GM12878 (cell line): ENCODE measurements around the gene PDCD7. TPM values are rescaled to one million over a fixed set of nuclear protein-coding genes. Genes with fewer than 3 reads are reported as not detected.

ENCODE experiments used
- ATAC-seq: fragments of 200-7000 bp; cut with Tn5 transposase; 3 replicates; pipeline ENCODE4 v1.9.1; 2020; ENCODE audit warnings: mild to moderate bottlenecking, moderate library complexity
- BruUV-seq: library from RNA; stranded (reverse); fragments of 400-500 nt; replicated peaks from 2 replicates; lab custom pipeline; 2021; lab: Mats Ljungman, UMichigan
- CTCF ChIA-PET: fragments of 300-600 bp; sonication (Branson Sonifier 250); formaldehyde crosslinking; extraction: SDS; loops from one replicate; lab custom pipeline; 2021; ENCODE audit warnings: inconsistent platforms; lab: Yijun Ruan, JAX
- POLR2A ChIA-PET: fragments of 350-600 bp; formaldehyde crosslinking; extraction: SDS; loops from one replicate; lab custom pipeline; 2021; ENCODE audit warnings: inconsistent platforms; lab: Charles Lee
- RAD21 ChIA-PET: fragments of 300-600 bp; sonication (Branson Sonifier 250); formaldehyde crosslinking; loops from one replicate; lab custom pipeline; 2023; ENCODE audit warnings: antibody characterized with exemption; ENCODE audit not compliant: unreplicated experiment; lab: Charles Lee
- SMC1A ChIA-PET: fragments of 300-600 bp; sonication (Branson Sonifier 250); formaldehyde crosslinking; loops from one replicate; lab custom pipeline; 2023; ENCODE audit not compliant: unreplicated experiment, uncharacterized antibody; lab: Charles Lee
- DNase-seq: peaks from one replicate; pipeline ENCODE4 v3.0.0-alpha.2; 2011; ENCODE audit warnings: low read depth, low spot score
- FAIRE-seq: peaks from 3 replicates; lab custom pipeline; 2011; peaks lifted over from hg19 to GRCh38; lab: Jason Lieb, UNC
- H2AFZ ChIP-seq: 2 replicates; pipeline ENCODE4 v1.6.0; 2011; ENCODE audit warnings: low read depth, low read length, control low read depth; ENCODE audit not compliant: control insufficient read depth
- H3K27ac ChIP-seq: 2 replicates; pipeline ENCODE4 v1.5.1; 2011; ENCODE audit warnings: control low read depth; ENCODE audit not compliant: control insufficient read depth, insufficient read depth
- H3K27me3 ChIP-seq, 2 experiments: replicated peaks in 1 of 2; 2 replicates each; pipeline versions ENCODE4 v1.6.0 to v1.6.1; 2011; ENCODE audit warnings: low read length in 1 of 2; ENCODE audit not compliant: control insufficient read depth in 2 of 2, insufficient read depth in 2 of 2
- H3K36me3 ChIP-seq, 2 experiments: 2 replicates each; pipeline ENCODE4 v1.5.1; 2011; ENCODE audit warnings: low read length in 1 of 2; ENCODE audit not compliant: control insufficient read depth in 2 of 2, insufficient read depth in 2 of 2
- H3K4me1 ChIP-seq: 2 replicates; pipeline ENCODE4 v1.6.1; 2011; ENCODE audit warnings: mild to moderate bottlenecking, low read length, moderate library complexity, mixed read lengths; ENCODE audit not compliant: control insufficient read depth, insufficient read depth
- H3K4me2 ChIP-seq: 2 replicates; pipeline ENCODE4 v1.6.0; 2011; ENCODE audit warnings: control low read depth; ENCODE audit not compliant: control insufficient read depth, insufficient read depth
- H3K4me3 ChIP-seq: fragments of 200-600 bp; sonication (generic); 2 replicates; pipeline ENCODE4 v1.5.1; 2016
- H3K79me2 ChIP-seq: 2 replicates; pipeline ENCODE4 v1.6.0; 2011; ENCODE audit warnings: low read length; ENCODE audit not compliant: control insufficient read depth, insufficient read depth
- H3K9ac ChIP-seq: 2 replicates; pipeline ENCODE4 v1.8.0; 2011; ENCODE audit warnings: low read length, control low read depth, mixed read lengths; ENCODE audit not compliant: control insufficient read depth, insufficient read depth
- H3K9me3 ChIP-seq: replicated peaks from 3 replicates; pipeline ENCODE4 v1.5.1; 2011; ENCODE audit warnings: mild to moderate bottlenecking, low read length; ENCODE audit not compliant: control insufficient read depth, insufficient read depth
- H4K20me1 ChIP-seq: 2 replicates; pipeline ENCODE4 v1.6.0; 2011; ENCODE audit not compliant: control insufficient read depth, insufficient read depth
- ASH2L ChIP-seq: fragments of 300-600, 200-600 bp; sonication (generic); IDR thresholded peaks from 2 replicates; pipeline ENCODE4 v1.6.1; 2017; ENCODE audit warnings: low read depth, mild to moderate bottlenecking, borderline replicate concordance
- PAX8 ChIP-seq: fragments of 450-650 bp; IDR thresholded peaks from 2 replicates; pipeline ENCODE4 v1.6.1; 2017; ENCODE audit warnings: mild to moderate bottlenecking, moderate library complexity
- POLR2AphosphoS2 ChIP-seq: IDR thresholded peaks from 2 replicates; pipeline ENCODE4 v1.6.1; 2011; ENCODE audit warnings: low read depth, mild to moderate bottlenecking, low read length, improper control_type of control experiment, moderate library complexity
- SMAD5 ChIP-seq: IDR thresholded peaks from 2 replicates; pipeline ENCODE4 v1.6.1; 2016; ENCODE audit warnings: antibody characterized with exemption, low read depth
- TBL1XR1 ChIP-seq: IDR thresholded peaks from 2 replicates; pipeline ENCODE4 v1.6.1; 2012; ENCODE audit warnings: low read depth, low read length, improper control_type of control experiment
- TCF3 ChIP-seq: IDR thresholded peaks from 2 replicates; pipeline ENCODE4 v1.6.1; 2012; ENCODE audit warnings: low read depth, mild to moderate bottlenecking, low read length, borderline replicate concordance; ENCODE audit not compliant: insufficient read depth
- ZNF384 ChIP-seq: IDR thresholded peaks from 2 replicates; pipeline ENCODE4 v1.6.1; 2012; ENCODE audit warnings: low read depth, mild to moderate bottlenecking, low read length, improper control_type of control experiment, borderline replicate concordance
- WGBS: methylation state at CpG from one replicate; pipeline ENCODE4 v1.1.6; 2016; ENCODE audit warnings: low lambda C conversion rate; ENCODE audit not compliant: insufficient replicate concordance, insufficient coverage; ENCODE audit errors: missing lambda C conversion rate; 5-methylcytosine and 5-hydroxymethylcytosine counted together
- in situ Hi-C: fragments of 300-500 bp; cut with MboI; formaldehyde crosslinking; loops from 9 replicates; pipeline ENCODE4 v1.14.3; 2018; ENCODE audit warnings: mixed read lengths
- intact Hi-C: fragments of 100-400 bp; cut with micrococcal nuclease; formaldehyde crosslinking; loops from one replicate; pipeline ENCODE4 v1.14.2; 2022; ENCODE audit not compliant: unreplicated experiment
- polyA plus RNA-seq, 11 experiments: library from polyadenylated mRNA; depleted of rRNA in 4 of 11; unstranded in 6 of 11; stranded (reverse) in 5 of 11; fragments of >200 nt; fragmentation: Nextera tagmentation in 4 of 11; fragmentation: Illumina TruSeq in 1 of 11; extraction: Ambion mirVana in 4 of 11; extraction: Trizol in 1 of 11; gene quantifications; 1 replicate in 1 of 11; 2 replicates in 10 of 11; pipeline versions ENCODE4 v1.2.1 to v1.2.3, GENCODE V29; 2011 to 2016; ENCODE audit warnings: inconsistent platforms in 2 of 11, missing spikeins in 2 of 11, low read depth in 1 of 11
- total RNA-seq, 4 experiments: library from RNA; depleted of rRNA in 3 of 4; stranded (reverse); fragments of >200 nt in 3 of 4; fragmentation: Illumina TruSeq in 1 of 4; extraction: Trizol in 1 of 4; gene quantifications; 2 replicates each; pipeline versions ENCODE4 v1.2.1 to v1.2.3, GENCODE V29; 2013 to 2021
- TF ChIP-seq, protein P1 (sequence below): fragments of 450-650 bp; formaldehyde crosslinking; IDR thresholded peaks from 2 replicates; pipeline ENCODE4 v1.5.0; 2022; ENCODE audit warnings: mild to moderate bottlenecking, missing genetic modification characterization
- TF ChIP-seq, protein P2 (sequence below): IDR thresholded peaks from 2 replicates; pipeline ENCODE4 v1.6.1; 2012; ENCODE audit warnings: low read length, inconsistent platforms
- TF ChIP-seq, protein P3 (sequence below): fragments of 150-350 bp; IDR thresholded peaks from 2 replicates; pipeline ENCODE4 v1.6.1; 2016; ENCODE audit warnings: low read depth, low read length
- TF ChIP-seq, protein P4 (sequence below): IDR thresholded peaks from 2 replicates; pipeline ENCODE4 v1.6.1; 2012; ENCODE audit warnings: low read depth, low read length, improper control_type of control experiment

PDCD7 gene
- total and polyA plus RNA-seq, 10 of the 15 experiments (the other 5 are each of a cell fraction or from before 2014, with no cell fraction given), result 4.2 to 24.2 (median 13.4) TPM

DNA sequence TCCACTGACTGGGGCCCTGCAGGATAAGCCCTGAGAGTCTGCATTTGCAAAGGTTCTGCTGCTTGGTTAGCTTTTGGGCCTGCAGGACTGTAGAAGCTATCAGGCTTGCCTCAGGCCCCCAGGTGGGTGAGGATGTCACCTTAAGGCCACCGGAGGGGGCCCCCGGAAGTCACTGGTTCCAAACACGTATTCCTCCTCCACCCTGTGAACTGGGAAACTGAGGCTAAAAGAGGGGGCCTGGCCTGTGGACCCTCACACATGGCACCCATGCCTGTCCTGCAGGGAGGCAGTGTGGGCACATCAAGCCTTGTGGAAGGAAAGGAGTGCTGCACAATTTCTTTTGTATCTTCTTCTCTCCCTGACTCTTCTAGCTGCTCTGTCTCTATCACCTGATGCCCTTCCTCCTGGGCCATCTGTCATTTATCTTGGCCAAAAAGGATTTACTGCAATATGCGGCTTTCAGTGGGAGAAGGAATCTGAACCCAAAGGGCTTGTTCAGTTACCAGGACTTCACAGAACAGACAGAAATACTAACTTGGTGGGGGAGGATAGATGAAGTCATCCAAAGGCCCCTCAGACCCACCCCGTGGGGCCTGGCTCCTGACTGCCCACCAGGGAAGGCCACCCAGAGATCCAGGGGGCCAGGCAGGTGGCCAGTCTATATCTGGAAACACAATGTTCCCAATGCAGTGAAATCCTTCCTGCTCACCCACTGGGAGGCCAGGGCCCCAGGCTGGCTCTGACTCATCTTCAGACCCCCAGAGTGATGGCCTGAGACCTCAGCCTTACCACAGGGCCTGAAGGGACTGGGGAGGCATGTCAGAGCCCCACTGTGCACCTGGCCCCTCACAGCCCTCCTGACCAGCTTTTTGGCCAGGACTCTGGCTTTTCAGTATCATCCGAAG lies 36.9 kb downstream of the PDCD7 start:
- in situ Hi-C loops, result no loop called here
- Histone ChIP-seq H3K36me3 (peaks cover 3 to 4% of the 10 kb centered on the region in 2 experiments; a peak in 2 of 4 replicates), H2AFZ (no peak overlapping the region), H3K27ac (no peak overlapping the region), H3K9ac (no peak overlapping the region), H3K4me2 (no peak overlapping the region), H3K27me3 (no peaks in the 10 kb centered on the region), H3K79me2 (no peaks in the 10 kb centered on the region), H3K9me3 (no peaks in the 10 kb centered on the region), H3K4me1 (no peaks in the 10 kb centered on the region), H3K4me3 (no peak overlapping the region), H4K20me1 (no peaks in the 10 kb centered on the region)
- POLR2A ChIA-PET, result interaction anchor here (0.6 kb wide), 1 partner anchor 187 kb away, joined by 4 read pairs; no protein-coding TSS in a partner anchor
- whole genome bisulfite sequencing, result 94% methylated on average over 6 of the region's 6 CpGs
- CTCF ChIA-PET, result no interaction called here
- TF ChIP-seq, protein P1, sequence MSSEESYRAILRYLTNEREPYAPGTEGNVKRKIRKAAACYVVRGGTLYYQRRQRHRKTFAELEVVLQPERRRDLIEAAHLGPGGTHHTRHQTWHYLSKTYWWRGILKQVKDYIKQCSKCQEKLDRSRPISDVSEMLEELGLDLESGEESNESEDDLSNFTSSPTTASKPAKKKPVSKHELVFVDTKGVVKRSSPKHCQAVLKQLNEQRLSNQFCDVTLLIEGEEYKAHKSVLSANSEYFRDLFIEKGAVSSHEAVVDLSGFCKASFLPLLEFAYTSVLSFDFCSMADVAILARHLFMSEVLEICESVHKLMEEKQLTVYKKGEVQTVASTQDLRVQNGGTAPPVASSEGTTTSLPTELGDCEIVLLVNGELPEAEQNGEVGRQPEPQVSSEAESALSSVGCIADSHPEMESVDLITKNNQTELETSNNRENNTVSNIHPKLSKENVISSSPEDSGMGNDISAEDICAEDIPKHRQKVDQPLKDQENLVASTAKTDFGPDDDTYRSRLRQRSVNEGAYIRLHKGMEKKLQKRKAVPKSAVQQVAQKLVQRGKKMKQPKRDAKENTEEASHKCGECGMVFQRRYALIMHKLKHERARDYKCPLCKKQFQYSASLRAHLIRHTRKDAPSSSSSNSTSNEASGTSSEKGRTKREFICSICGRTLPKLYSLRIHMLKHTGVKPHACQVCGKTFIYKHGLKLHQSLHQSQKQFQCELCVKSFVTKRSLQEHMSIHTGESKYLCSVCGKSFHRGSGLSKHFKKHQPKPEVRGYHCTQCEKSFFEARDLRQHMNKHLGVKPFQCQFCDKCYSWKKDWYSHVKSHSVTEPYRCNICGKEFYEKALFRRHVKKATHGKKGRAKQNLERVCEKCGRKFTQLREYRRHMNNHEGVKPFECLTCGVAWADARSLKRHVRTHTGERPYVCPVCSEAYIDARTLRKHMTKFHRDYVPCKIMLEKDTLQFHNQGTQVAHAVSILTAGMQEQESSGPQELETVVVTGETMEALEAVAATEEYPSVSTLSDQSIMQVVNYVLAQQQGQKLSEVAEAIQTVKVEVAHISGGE (CRISPR knock-in tag), result no peak
- TF ChIP-seq TBL1XR1 (no peak), SMAD5 (no peak), ZNF384 (no peak), TCF3 (no peak), ASH2L (no peak), PAX8 (no peak), POLR2AphosphoS2 (no peak)
- TF ChIP-seq, protein P2, sequence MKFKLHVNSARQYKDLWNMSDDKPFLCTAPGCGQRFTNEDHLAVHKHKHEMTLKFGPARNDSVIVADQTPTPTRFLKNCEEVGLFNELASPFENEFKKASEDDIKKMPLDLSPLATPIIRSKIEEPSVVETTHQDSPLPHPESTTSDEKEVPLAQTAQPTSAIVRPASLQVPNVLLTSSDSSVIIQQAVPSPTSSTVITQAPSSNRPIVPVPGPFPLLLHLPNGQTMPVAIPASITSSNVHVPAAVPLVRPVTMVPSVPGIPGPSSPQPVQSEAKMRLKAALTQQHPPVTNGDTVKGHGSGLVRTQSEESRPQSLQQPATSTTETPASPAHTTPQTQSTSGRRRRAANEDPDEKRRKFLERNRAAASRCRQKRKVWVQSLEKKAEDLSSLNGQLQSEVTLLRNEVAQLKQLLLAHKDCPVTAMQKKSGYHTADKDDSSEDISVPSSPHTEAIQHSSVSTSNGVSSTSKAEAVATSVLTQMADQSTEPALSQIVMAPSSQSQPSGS, result no peak
- TF ChIP-seq, protein P3, sequence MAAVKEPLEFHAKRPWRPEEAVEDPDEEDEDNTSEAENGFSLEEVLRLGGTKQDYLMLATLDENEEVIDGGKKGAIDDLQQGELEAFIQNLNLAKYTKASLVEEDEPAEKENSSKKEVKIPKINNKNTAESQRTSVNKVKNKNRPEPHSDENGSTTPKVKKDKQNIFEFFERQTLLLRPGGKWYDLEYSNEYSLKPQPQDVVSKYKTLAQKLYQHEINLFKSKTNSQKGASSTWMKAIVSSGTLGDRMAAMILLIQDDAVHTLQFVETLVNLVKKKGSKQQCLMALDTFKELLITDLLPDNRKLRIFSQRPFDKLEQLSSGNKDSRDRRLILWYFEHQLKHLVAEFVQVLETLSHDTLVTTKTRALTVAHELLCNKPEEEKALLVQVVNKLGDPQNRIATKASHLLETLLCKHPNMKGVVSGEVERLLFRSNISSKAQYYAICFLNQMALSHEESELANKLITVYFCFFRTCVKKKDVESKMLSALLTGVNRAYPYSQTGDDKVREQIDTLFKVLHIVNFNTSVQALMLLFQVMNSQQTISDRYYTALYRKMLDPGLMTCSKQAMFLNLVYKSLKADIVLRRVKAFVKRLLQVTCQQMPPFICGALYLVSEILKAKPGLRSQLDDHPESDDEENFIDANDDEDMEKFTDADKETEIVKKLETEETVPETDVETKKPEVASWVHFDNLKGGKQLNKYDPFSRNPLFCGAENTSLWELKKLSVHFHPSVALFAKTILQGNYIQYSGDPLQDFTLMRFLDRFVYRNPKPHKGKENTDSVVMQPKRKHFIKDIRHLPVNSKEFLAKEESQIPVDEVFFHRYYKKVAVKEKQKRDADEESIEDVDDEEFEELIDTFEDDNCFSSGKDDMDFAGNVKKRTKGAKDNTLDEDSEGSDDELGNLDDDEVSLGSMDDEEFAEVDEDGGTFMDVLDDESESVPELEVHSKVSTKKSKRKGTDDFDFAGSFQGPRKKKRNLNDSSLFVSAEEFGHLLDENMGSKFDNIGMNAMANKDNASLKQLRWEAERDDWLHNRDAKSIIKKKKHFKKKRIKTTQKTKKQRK, result no peak
- TF ChIP-seq, protein P4, sequence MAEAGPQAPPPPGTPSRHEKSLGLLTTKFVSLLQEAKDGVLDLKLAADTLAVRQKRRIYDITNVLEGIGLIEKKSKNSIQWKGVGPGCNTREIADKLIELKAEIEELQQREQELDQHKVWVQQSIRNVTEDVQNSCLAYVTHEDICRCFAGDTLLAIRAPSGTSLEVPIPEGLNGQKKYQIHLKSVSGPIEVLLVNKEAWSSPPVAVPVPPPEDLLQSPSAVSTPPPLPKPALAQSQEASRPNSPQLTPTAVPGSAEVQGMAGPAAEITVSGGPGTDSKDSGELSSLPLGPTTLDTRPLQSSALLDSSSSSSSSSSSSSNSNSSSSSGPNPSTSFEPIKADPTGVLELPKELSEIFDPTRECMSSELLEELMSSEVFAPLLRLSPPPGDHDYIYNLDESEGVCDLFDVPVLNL, result no peak
- SMC1A ChIA-PET, result no interaction called here
- no peak for ATAC-seq
- RAD21 ChIA-PET, result no interaction called here
- intact Hi-C loops, result no loop called here
- DNase-seq, result no peak
- BruUV-seq, result no TSS peak
- FAIRE-seq, result no peak
